K562 (cell line): ENCODE measurements around the gene CFL1. TPM values are rescaled to one million over a fixed set of nuclear protein-coding genes. Genes with fewer than 3 reads are reported as not detected.

Experiments used
- ATF1 ChIP-seq, 2 experiments: fragments of 450-650 bp in 1 of 2; IDR thresholded peaks; 2 replicates each; pipeline ENCODE4 v1.6.1; 2016; ENCODE audit warnings: missing compliant biosample characterization in 1 of 2, missing genetic modification characterization in 1 of 2
- ATF2 ChIP-seq: sonication (generic); formaldehyde crosslinking; IDR thresholded peaks from 2 replicates; pipeline ENCODE4 v1.8.1; 2022; ENCODE audit warnings: missing genetic modification reagents
- CBX1 ChIP-seq: sonication (generic); IDR thresholded peaks from 2 replicates; pipeline ENCODE4 v1.6.1; 2016; ENCODE audit warnings: antibody characterized with exemption, low read depth, mild to moderate bottlenecking
- FUS ChIP-seq: fragments of 200-400 bp; formaldehyde crosslinking; optimal IDR thresholded peaks from 2 replicates; pipeline ENCODE3; 2017; ENCODE audit warnings: low read depth, low read length
- HMG20A ChIP-seq: fragments of 450-650 bp; formaldehyde crosslinking; conservative IDR thresholded peaks from 2 replicates; pipeline ENCODE4 v1.4.0; 2020; ENCODE audit warnings: mild to moderate bottlenecking, mixed read lengths
- JUN ChIP-seq, 2 experiments: sonication (generic) in 1 of 2; formaldehyde crosslinking in 1 of 2; IDR thresholded peaks; 2 replicates each; pipeline versions ENCODE4 v1.6.1 to v1.8.0; 2012 to 2022; ENCODE audit warnings: borderline replicate concordance in 2 of 2, mild to moderate bottlenecking in 2 of 2, improper control_type of control experiment in 1 of 2, low read depth in 1 of 2, low read length in 1 of 2, missing genetic modification reagents in 1 of 2
- KAT7 ChIP-seq: sonication (generic); formaldehyde crosslinking; IDR thresholded peaks from 2 replicates; pipeline ENCODE4 v1.8.0; 2022; ENCODE audit warnings: missing genetic modification reagents, mild to moderate bottlenecking, borderline replicate concordance
- NFE2 ChIP-seq: IDR thresholded peaks from 2 replicates; pipeline ENCODE4 v1.6.1; 2014; ENCODE audit warnings: antibody characterized with exemption, low read depth
- PTBP1 ChIP-seq: fragments of 200-400 bp; formaldehyde crosslinking; IDR thresholded peaks from 2 replicates; pipeline ENCODE4 v1.6.1; 2017; ENCODE audit warnings: low read depth, low read length
- SRF ChIP-seq, 2 experiments: fragments of 250-450, 450-650 bp in 1 of 2; sonication (Bioruptor Pico) in 1 of 2; sonication (generic) in 1 of 2; formaldehyde crosslinking; IDR thresholded peaks; 2 replicates each; pipeline versions ENCODE4 v1.5.0 to v1.5.1; 2020 to 2022; ENCODE audit warnings: mild to moderate bottlenecking in 1 of 2, missing genetic modification reagents in 1 of 2
- TCF7L2 ChIP-seq: fragments of 150-350 bp; IDR thresholded peaks from 2 replicates; pipeline ENCODE4 v1.6.1; 2016; ENCODE audit warnings: low read depth, mild to moderate bottlenecking, low read length, moderate library complexity
- ZBTB1 ChIP-seq: sonication (generic); formaldehyde crosslinking; IDR thresholded peaks from 2 replicates; pipeline ENCODE4 v1.8.1; 2023; ENCODE audit warnings: missing genetic modification reagents, low read depth, mild to moderate bottlenecking, borderline replicate concordance
- ZNF121 ChIP-seq: sonication (generic); formaldehyde crosslinking; conservative IDR thresholded peaks from 2 replicates; pipeline ENCODE4 v1.8.0; 2022; ENCODE audit warnings: missing genetic modification reagents
- ZNF282 ChIP-seq: sonication (generic); formaldehyde crosslinking; IDR thresholded peaks from 2 replicates; pipeline ENCODE4 v1.8.1; 2023; ENCODE audit warnings: missing genetic modification reagents
- ZNF561 ChIP-seq: fragments of 450-650 bp; formaldehyde crosslinking; conservative IDR thresholded peaks from 2 replicates; pipeline ENCODE4 v1.4.0; 2020; ENCODE audit warnings: mild to moderate bottlenecking, moderate library complexity
- ZNF77 ChIP-seq: fragments of 250-450 bp; sonication (Bioruptor Pico); IDR thresholded peaks from 2 replicates; pipeline ENCODE4 v1.5.0; 2020
- ZSCAN32 ChIP-seq: fragments of 450-650 bp; formaldehyde crosslinking; IDR thresholded peaks from 2 replicates; pipeline ENCODE4 v1.4.0; 2020; ENCODE audit warnings: mild to moderate bottlenecking, moderate library complexity
- polyA plus RNA-seq, 8 experiments: library from polyadenylated mRNA; depleted of rRNA in 4 of 8; stranded (reverse) in 5 of 8; unstranded in 3 of 8; fragments of >200 nt; fragmentation: Nextera tagmentation in 2 of 8; fragmentation: Illumina TruSeq in 1 of 8; extraction: Ambion mirVana in 2 of 8; extraction: Trizol in 1 of 8; gene quantifications; 2 replicates each; pipeline versions ENCODE4 v1.2.1 to v1.2.3, GENCODE V29; 2011 to 2014; ENCODE audit warnings: inconsistent platforms in 1 of 8, missing spikeins in 1 of 8
- total RNA-seq, 7 experiments: library from RNA; depleted of rRNA in 6 of 7; stranded (reverse); fragments of >200 nt in 6 of 7; fragmentation: Illumina TruSeq in 2 of 7; extraction: Trizol in 2 of 7; gene quantifications; 2 replicates each; pipeline versions ENCODE4 v1.2.1 to v1.2.3, GENCODE V29; 2011 to 2021; ENCODE audit warnings: low replicate concordance in 1 of 7
- TF ChIP-seq, protein P1 (sequence below): fragments of 450-650 bp; IDR thresholded peaks from 2 replicates; pipeline ENCODE4 v1.6.1; 2016; ENCODE audit warnings: low read depth, mild to moderate bottlenecking, moderate library complexity
- TF ChIP-seq, protein P2 (sequence below): fragments of 450-650 bp; formaldehyde crosslinking; IDR thresholded peaks from 2 replicates; pipeline ENCODE4 v1.4.0; 2020; ENCODE audit warnings: mild to moderate bottlenecking, moderate library complexity
- TF ChIP-seq, protein P3 (sequence below): sonication (generic); formaldehyde crosslinking; IDR thresholded peaks from 2 replicates; pipeline ENCODE4 v1.8.0; 2023; ENCODE audit warnings: mild to moderate bottlenecking, missing genetic modification reagents

Gene CFL1
- total and polyA plus RNA-seq, 9 of the 15 experiments (the other 6 are each of a cell fraction or from before 2014, with no cell fraction given): 105 to 1,101 (median 859) TPM

- TF ChIP-seq ATF2 (peak; percentile 55; the same call in 1 of the 2 replicates), ZNF561 (no peak), ZSCAN32 (CRISPR knock-in tag) (0 out of 2 replicates have a peak, but pooled peaks have one; percentile 12), NFE2 (peak; percentile 7; the same call in 1 of the 2 replicates), FUS (peak; percentile 62), ZNF77 (CRISPR knock-in tag) (no peak), HMG20A (CRISPR knock-in tag) (no peak), ATF1 (CRISPR knock-in tag; IDR thresholded peaks at IDR 0.05) (no peak), ATF1 (tag; IDR thresholded peaks at IDR 0.05) (peak; percentile 95), ZBTB1 (CRISPR knock-in tag) (peak; percentile 30; the same call in 1 of the 2 replicates), ZNF121 (no peak), SRF (CRISPR knock-in tag; IDR thresholded peaks at IDR 0.05) (peak; percentile 96 to 99), PTBP1 (no peak), KAT7 (CRISPR knock-in tag) (peak; percentile 82; the same call in 1 of the 2 replicates), CBX1 (peak; percentile 76; the same call in 1 of the 2 replicates), JUN (IDR thresholded peaks at IDR 0.05; ENCODE audit: borderline replicate concordance, low read depth, low read length) (peak; percentile 78), JUN (CRISPR knock-in tag; IDR thresholded peaks at IDR 0.05; ENCODE audit: borderline replicate concordance) (peak; percentile 94; the same call in 1 of the 2 replicates), TCF7L2 (peak; percentile 92), ZNF282 (CRISPR knock-in tag) (peak; percentile 82; the same call in 1 of the 2 replicates)
- TF ChIP-seq, protein P1, sequence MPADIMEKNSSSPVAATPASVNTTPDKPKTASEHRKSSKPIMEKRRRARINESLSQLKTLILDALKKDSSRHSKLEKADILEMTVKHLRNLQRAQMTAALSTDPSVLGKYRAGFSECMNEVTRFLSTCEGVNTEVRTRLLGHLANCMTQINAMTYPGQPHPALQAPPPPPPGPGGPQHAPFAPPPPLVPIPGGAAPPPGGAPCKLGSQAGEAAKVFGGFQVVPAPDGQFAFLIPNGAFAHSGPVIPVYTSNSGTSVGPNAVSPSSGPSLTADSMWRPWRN: no peak
- TF ChIP-seq, protein P2, sequence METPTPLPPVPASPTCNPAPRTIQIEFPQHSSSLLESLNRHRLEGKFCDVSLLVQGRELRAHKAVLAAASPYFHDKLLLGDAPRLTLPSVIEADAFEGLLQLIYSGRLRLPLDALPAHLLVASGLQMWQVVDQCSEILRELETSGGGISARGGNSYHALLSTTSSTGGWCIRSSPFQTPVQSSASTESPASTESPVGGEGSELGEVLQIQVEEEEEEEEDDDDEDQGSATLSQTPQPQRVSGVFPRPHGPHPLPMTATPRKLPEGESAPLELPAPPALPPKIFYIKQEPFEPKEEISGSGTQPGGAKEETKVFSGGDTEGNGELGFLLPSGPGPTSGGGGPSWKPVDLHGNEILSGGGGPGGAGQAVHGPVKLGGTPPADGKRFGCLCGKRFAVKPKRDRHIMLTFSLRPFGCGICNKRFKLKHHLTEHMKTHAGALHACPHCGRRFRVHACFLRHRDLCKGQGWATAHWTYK: no peak
- TF ChIP-seq, protein P3, sequence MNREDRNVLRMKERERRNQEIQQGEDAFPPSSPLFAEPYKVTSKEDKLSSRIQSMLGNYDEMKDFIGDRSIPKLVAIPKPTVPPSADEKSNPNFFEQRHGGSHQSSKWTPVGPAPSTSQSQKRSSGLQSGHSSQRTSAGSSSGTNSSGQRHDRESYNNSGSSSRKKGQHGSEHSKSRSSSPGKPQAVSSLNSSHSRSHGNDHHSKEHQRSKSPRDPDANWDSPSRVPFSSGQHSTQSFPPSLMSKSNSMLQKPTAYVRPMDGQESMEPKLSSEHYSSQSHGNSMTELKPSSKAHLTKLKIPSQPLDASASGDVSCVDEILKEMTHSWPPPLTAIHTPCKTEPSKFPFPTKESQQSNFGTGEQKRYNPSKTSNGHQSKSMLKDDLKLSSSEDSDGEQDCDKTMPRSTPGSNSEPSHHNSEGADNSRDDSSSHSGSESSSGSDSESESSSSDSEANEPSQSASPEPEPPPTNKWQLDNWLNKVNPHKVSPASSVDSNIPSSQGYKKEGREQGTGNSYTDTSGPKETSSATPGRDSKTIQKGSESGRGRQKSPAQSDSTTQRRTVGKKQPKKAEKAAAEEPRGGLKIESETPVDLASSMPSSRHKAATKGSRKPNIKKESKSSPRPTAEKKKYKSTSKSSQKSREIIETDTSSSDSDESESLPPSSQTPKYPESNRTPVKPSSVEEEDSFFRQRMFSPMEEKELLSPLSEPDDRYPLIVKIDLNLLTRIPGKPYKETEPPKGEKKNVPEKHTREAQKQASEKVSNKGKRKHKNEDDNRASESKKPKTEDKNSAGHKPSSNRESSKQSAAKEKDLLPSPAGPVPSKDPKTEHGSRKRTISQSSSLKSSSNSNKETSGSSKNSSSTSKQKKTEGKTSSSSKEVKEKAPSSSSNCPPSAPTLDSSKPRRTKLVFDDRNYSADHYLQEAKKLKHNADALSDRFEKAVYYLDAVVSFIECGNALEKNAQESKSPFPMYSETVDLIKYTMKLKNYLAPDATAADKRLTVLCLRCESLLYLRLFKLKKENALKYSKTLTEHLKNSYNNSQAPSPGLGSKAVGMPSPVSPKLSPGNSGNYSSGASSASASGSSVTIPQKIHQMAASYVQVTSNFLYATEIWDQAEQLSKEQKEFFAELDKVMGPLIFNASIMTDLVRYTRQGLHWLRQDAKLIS (CRISPR knock-in tag): peak; percentile 46; the same call in 1 of the 2 replicates
Measured at GRCh38 chr11:65900125-65900898, 42.3 kb upstream of the CFL1 start, which contains the start of gene FOSL1 (continued).
